OCI-LY3 (cell line): ENCODE results near the gene BTBD7.

Experiments
- H2AFZ ChIP-seq: fragments of 200-600, 300-600 bp; shearing (Covaris generic); 2 replicates; pipeline ENCODE4 v1.6.0; 2014; ENCODE audit warnings: antibody characterized with exemption, low read depth, low read length
- H3K27ac ChIP-seq: fragments of 200-600, 300-600 bp; sonication (generic); 2 replicates; pipeline ENCODE4 v1.5.1; 2014; ENCODE audit warnings: mild to moderate bottlenecking, low read length, moderate library complexity, mixed read lengths
- H3K27me3 ChIP-seq: fragments of 200-600, 300-600 bp; sonication (generic); 2 replicates; pipeline ENCODE4 v1.6.1; 2014; ENCODE audit warnings: low read depth, low read length, mixed read lengths
- H3K36me3 ChIP-seq: fragments of 200-600, 300-600 bp; sonication (generic); replicated peaks from 2 replicates; pipeline ENCODE3; 2014; ENCODE audit warnings: low read depth, low read length, mixed read lengths
- H3K4me1 ChIP-seq: fragments of 300-600, 200-600 bp; sonication (generic); 2 replicates; pipeline ENCODE4 v1.6.1; 2014; ENCODE audit warnings: low read length, mixed read lengths
- H3K4me2 ChIP-seq: fragments of 200-600, 300-600 bp; sonication (generic); 2 replicates; pipeline ENCODE4 v1.6.1; 2014; ENCODE audit warnings: low read length, mixed read lengths
- H3K4me3 ChIP-seq: fragments of 300-600, 200-600 bp; sonication (generic); 2 replicates; pipeline ENCODE4 v1.5.1; 2014; ENCODE audit warnings: antibody characterized with exemption, mild to moderate bottlenecking, low read length, moderate library complexity
- H3K79me2 ChIP-seq: fragments of 300-600, 200-600 bp; shearing (Covaris generic); 2 replicates; pipeline ENCODE4 v1.6.1; 2014; ENCODE audit warnings: mild to moderate bottlenecking, low read length, mixed read lengths
- H3K9ac ChIP-seq: fragments of 300-600, 200-600 bp; shearing (Covaris generic); 2 replicates; pipeline ENCODE4 v1.6.0; 2014; ENCODE audit warnings: mild to moderate bottlenecking, low read length, moderate library complexity
- H3K9me3 ChIP-seq: fragments of 200-600, 300-600 bp; shearing (Covaris generic); 2 replicates; pipeline ENCODE4 v1.6.1; 2014; ENCODE audit warnings: low read length, mixed read lengths; ENCODE audit not compliant: insufficient read depth
- H4K20me1 ChIP-seq: fragments of 200-600, 300-600 bp; sonication (generic); 2 replicates; pipeline ENCODE4 v1.6.1; 2016; ENCODE audit warnings: low read length, mixed read lengths; ENCODE audit not compliant: insufficient read depth
- EZH2phosphoT487 ChIP-seq: fragments of 200-600 bp; shearing (Covaris generic); IDR thresholded peaks from 2 replicates; pipeline ENCODE4 v1.6.1; 2018; ENCODE audit warnings: antibody characterized with exemption, mixed run types, low read depth
- TF ChIP-seq, protein P1 (sequence below): fragments of 200-600, 300-600 bp; sonication (generic); IDR thresholded peaks from 2 replicates; pipeline ENCODE4 v1.5.1; 2014; ENCODE audit warnings: antibody characterized with exemption, low read length, low read depth

The BTBD7 gene, protein sequence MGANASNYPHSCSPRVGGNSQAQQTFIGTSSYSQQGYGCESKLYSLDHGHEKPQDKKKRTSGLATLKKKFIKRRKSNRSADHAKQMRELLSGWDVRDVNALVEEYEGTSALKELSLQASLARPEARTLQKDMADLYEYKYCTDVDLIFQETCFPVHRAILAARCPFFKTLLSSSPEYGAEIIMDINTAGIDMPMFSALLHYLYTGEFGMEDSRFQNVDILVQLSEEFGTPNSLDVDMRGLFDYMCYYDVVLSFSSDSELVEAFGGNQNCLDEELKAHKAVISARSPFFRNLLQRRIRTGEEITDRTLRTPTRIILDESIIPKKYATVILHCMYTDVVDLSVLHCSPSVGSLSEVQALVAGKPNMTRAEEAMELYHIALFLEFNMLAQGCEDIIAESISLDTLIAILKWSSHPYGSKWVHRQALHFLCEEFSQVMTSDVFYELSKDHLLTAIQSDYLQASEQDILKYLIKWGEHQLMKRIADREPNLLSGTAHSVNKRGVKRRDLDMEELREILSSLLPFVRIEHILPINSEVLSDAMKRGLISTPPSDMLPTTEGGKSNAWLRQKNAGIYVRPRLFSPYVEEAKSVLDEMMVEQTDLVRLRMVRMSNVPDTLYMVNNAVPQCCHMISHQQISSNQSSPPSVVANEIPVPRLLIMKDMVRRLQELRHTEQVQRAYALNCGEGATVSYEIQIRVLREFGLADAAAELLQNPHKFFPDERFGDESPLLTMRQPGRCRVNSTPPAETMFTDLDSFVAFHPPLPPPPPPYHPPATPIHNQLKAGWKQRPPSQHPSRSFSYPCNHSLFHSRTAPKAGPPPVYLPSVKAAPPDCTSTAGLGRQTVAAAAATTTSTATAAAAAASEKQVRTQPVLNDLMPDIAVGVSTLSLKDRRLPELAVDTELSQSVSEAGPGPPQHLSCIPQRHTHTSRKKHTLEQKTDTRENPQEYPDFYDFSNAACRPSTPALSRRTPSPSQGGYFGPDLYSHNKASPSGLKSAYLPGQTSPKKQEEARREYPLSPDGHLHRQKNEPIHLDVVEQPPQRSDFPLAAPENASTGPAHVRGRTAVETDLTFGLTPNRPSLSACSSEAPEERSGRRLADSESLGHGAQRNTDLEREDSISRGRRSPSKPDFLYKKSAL

DNA sequence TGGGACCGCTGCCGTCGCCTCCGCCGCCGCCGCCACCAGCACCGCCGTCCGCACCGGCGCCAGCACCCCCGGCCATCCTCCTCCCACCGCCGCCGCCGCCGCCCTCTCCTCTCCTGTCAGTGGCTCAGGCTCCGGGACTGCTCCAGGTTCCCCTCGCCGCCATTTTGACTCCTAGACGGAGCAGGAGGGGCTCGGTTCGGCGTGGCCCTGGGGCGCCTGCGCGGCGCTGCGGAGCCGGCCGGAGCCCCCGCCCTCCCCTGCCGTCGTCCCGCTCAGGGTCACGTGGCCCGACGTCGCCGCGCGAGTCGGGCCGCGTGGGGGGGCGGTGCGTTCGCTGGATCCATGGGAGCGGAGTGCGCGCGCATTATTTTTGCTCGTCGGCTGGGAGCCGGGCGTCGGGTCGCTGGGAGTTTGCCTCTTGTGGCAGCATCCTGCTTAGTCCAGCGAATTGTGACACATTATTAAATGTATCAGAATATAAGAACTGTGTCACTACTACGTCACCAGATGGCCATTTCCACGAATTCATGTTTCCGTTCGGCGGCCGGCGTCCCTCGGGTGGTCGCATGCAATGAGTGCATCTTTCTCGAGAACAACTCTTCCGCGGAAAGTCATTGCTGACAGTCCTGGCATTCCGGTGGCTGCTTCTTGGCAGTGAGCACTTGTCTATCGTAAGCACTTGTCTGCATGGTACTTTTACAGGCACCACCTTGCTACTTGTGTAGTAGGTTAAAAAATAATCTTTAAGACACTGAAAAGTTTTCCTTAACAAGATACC is at the start of gene BTBD7:
Gene BTBD7 (minus strand): TSS at position 184 of the 778 bp plus-strand sequence. CDS start 36,985 bp downstream, outside the sequence.
- Histone ChIP-seq H3K27ac (peak within 1 kb of the TSS; percentile 62), H3K27me3 (no peaks in the 10 kb centered on the region), H3K79me2 (peaks cover 54% of the 10 kb centered on the region), H3K36me3 (peaks cover 3% of the 10 kb centered on the region), H4K20me1 (peaks cover 29% of the 10 kb centered on the region), H3K4me3 (peak within 1 kb of the TSS; percentile 87), H2AFZ (peak within 1 kb of the TSS; percentile 95), H3K9me3 (peaks cover 11% of the 10 kb centered on the region; the same call in 1 of the 2 replicates), H3K4me2 (peak within 1 kb of the TSS; percentile 96), H3K9ac (peak within 1 kb of the TSS; percentile 92), H3K4me1 (peaks cover 33% of the 10 kb centered on the region)
- TF ChIP-seq EZH2phosphoT487: no peak
- TF ChIP-seq, protein P1, sequence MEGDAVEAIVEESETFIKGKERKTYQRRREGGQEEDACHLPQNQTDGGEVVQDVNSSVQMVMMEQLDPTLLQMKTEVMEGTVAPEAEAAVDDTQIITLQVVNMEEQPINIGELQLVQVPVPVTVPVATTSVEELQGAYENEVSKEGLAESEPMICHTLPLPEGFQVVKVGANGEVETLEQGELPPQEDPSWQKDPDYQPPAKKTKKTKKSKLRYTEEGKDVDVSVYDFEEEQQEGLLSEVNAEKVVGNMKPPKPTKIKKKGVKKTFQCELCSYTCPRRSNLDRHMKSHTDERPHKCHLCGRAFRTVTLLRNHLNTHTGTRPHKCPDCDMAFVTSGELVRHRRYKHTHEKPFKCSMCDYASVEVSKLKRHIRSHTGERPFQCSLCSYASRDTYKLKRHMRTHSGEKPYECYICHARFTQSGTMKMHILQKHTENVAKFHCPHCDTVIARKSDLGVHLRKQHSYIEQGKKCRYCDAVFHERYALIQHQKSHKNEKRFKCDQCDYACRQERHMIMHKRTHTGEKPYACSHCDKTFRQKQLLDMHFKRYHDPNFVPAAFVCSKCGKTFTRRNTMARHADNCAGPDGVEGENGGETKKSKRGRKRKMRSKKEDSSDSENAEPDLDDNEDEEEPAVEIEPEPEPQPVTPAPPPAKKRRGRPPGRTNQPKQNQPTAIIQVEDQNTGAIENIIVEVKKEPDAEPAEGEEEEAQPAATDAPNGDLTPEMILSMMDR: no peak

DNA sequence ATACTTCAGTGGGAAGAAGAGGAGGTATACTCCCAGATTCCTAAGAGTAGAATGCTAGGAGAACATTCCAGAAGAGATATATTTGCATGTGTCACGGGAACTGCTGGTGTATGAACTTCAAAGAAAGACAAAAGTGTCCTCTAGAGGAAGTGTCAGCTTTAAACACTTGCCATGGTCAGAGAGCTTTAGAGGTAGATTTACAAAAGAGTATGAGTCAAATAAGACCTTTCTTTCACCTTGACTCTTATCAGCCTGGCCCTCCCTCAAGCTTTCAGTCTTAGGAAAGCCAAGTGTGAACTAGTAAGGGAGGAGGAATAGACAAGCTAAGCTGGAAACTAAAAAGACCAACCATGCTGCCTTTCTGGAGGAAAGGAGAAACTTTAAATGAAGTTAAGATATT is 48.8 kb upstream of the BTBD7 start:
- Histone ChIP-seq H2AFZ (no peak overlapping the region), H3K79me2 (no peaks in the 10 kb centered on the region), H3K27me3 (no peaks in the 10 kb centered on the region), H3K4me2 (no peak overlapping the region), H3K9ac (no peak overlapping the region), H3K9me3 (no peaks in the 10 kb centered on the region), H3K4me1 (peaks cover 14% of the 10 kb centered on the region), H3K36me3 (no peaks in the 10 kb centered on the region), H3K4me3 (no peak overlapping the region), H3K27ac (no peak overlapping the region), H4K20me1 (no peaks in the 10 kb centered on the region)
- no peak for TF ChIP-seq EZH2phosphoT487
- TF ChIP-seq, protein P1: peak; percentile 40

DNA sequence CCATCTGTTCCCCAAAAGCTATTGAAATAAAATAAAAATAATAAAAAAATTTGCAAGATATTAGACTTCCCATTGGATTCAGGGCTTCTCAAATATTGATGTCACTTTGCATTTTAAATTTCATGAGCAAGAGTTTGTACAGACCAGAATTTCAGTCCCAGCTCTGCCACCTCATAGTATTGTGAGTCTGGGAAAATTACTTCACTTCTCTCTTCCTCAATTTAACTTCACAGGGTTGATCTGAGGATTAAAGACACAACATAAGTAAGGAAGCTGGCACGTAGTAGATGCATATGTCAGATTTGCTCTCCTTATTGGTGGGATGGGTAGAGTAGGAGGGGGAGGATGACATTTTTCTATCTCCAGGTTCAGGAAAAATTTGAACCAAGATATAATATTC is 47.0 kb upstream of the BTBD7 start:
- no peak overlapping the region for H2AFZ ChIP-seq
- no peak overlapping the region for H3K9ac ChIP-seq
- H3K27me3 ChIP-seq: no peaks in the 10 kb centered on the region
- no peak overlapping the region for H3K27ac ChIP-seq
- H3K4me3 ChIP-seq: no peak overlapping the region
- H3K36me3 ChIP-seq: peaks cover 4% of the 10 kb centered on the region
- H4K20me1 ChIP-seq: no peaks in the 10 kb centered on the region
- TF ChIP-seq, protein P1: no peak
- TF ChIP-seq EZH2phosphoT487: no peak
- H3K79me2 ChIP-seq: no peaks in the 10 kb centered on the region
- H3K4me2 ChIP-seq: no peak overlapping the region
- H3K4me1 ChIP-seq: peaks cover 31% of the 10 kb centered on the region
- no peaks in the 10 kb centered on the region for H3K9me3 ChIP-seq
